Measurements from ENCODE around the gene WDR64. TPM values are rescaled to one million over a fixed set of nuclear protein-coding genes. Genes with fewer than 3 reads are reported as not detected.

WDR64 gene
- total RNA-seq, 1 experiment from 2014 or later: not detected

DNA sequence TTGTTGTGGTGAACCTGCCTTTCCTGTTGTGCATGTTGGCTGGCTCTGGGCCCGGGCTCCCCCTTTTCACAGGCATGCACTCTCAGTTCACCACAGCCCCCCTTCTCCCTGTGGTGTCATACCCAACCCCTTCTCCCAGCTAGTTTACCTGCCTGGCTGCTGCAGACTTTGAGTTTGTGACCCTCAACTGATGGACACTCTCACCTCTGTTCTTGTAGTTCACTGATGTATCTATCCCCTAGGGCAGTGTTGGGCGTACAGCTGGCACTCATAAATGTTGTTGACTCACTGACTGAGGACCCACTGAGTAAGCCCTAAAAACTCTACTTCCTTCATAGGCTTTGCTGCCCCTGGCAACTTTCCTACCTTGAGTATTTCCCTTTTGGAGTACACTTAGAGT, 54.9 kb downstream of the WDR64 start:
- Histone ChIP-seq H2AFZ (no peak overlapping the region), H3K4me3 (peak overlapping the region; percentile 1; the same call in 1 of the 2 replicates), H3K4me2 (peak overlapping the region; percentile 76), H4K20me1 (ENCODE audit: insufficient read depth) (no peaks in the 10 kb centered on the region), H3K36me3 (ENCODE audit: low read depth) (no peaks in the 10 kb centered on the region; the same call in 1 of the 2 replicates), H3K9me3 (ENCODE audit: insufficient read depth, low read depth) (peaks cover 9% of the 10 kb centered on the region), H3K4me1 (replicated peaks; ENCODE audit: insufficient read depth) (peaks cover 58% of the 10 kb centered on the region), H3F3A (ENCODE audit: insufficient read depth, low read depth) (peaks cover 41% of the 10 kb centered on the region), H3K9me2 (ENCODE audit: insufficient read depth) (no peaks in the 10 kb centered on the region), H3K27ac (peak overlapping the region; percentile 77), H3K27me3 (ENCODE audit: insufficient read depth, low read depth) (no peaks in the 10 kb centered on the region), H3K79me2 (ENCODE audit: low read depth) (no peaks in the 10 kb centered on the region)
- ChIA-PET CTCF (no interaction called here), POLR2A (ENCODE audit: unreplicated experiment) (interaction anchor here (0.6 kb wide), 2 partner anchors 87 to 93 kb away, joined by 3 to 4 read pairs; no protein-coding TSS in a partner anchor)
- intact Hi-C loops (cut with micrococcal nuclease; ENCODE audit: unreplicated experiment): loop anchor here (1.0 to 10.0 kb wide), 6 partner anchors 43 to 922 kb away; partner anchors contain the start of genes CHML, KMO, MAP1LC3C and OPN3
- BruUV-seq (replicated peaks): no TSS peak
- no peak for TF ChIP-seq EZH2 (IDR thresholded peaks at IDR 0.05; ENCODE audit: low read depth)
- TF ChIP-seq, protein P1, sequence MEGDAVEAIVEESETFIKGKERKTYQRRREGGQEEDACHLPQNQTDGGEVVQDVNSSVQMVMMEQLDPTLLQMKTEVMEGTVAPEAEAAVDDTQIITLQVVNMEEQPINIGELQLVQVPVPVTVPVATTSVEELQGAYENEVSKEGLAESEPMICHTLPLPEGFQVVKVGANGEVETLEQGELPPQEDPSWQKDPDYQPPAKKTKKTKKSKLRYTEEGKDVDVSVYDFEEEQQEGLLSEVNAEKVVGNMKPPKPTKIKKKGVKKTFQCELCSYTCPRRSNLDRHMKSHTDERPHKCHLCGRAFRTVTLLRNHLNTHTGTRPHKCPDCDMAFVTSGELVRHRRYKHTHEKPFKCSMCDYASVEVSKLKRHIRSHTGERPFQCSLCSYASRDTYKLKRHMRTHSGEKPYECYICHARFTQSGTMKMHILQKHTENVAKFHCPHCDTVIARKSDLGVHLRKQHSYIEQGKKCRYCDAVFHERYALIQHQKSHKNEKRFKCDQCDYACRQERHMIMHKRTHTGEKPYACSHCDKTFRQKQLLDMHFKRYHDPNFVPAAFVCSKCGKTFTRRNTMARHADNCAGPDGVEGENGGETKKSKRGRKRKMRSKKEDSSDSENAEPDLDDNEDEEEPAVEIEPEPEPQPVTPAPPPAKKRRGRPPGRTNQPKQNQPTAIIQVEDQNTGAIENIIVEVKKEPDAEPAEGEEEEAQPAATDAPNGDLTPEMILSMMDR (conservative IDR thresholded peaks at IDR 0.05): no peak
- DNase-seq: peak; percentile 87 to 99

DNA sequence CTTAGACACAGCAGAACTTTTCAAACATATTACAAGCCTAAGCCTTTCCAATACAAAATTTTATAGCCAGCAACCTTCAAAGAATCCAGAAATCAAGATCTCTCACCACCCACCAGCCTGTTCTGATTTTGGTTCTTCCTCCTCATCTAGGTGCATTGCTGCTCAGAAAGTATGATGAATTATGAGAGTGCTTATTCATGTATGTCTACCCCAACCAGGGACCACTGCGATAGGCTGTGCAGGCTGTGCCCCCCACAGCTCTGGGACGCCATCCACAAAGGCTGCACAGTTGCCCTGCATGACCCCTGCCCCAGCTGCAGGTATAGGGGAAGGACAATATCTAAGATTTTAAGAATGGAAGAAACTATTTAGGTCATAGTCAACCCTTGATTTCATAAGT, 55.4 kb downstream of the WDR64 start:
- no peak overlapping the region for H2AFZ ChIP-seq
- no peaks in the 10 kb centered on the region for H3K79me2 ChIP-seq (ENCODE audit: low read depth)
- ChIA-PET POLR2A (ENCODE audit: unreplicated experiment) (interaction anchor here (0.6 kb wide), 1 partner anchor 67 kb away, joined by 9 read pairs; the partner anchor contains the start of genes CHML and OPN3), CTCF (no interaction called here)
- H3K27ac ChIP-seq: peak overlapping the region; percentile 77
- no peak for TF ChIP-seq EZH2 (IDR thresholded peaks at IDR 0.05; ENCODE audit: low read depth)
- TF ChIP-seq, protein P1 (conservative IDR thresholded peaks at IDR 0.05): no peak
- no peak for DNase-seq
- BruUV-seq (replicated peaks): no TSS peak
- intact Hi-C loops (cut with micrococcal nuclease; ENCODE audit: unreplicated experiment): loop anchor here (1.0 to 10.0 kb wide), 6 partner anchors 43 to 923 kb away; partner anchors contain the start of genes CHML, KMO, MAP1LC3C and OPN3
- peaks cover 54% of the 10 kb centered on the region for H3K4me1 ChIP-seq (replicated peaks; ENCODE audit: insufficient read depth)
- H3K9me3 ChIP-seq (ENCODE audit: insufficient read depth, low read depth): peaks cover 5% of the 10 kb centered on the region
- no peaks in the 10 kb centered on the region for H3K9me2 ChIP-seq (ENCODE audit: insufficient read depth)
- H3K36me3 ChIP-seq (ENCODE audit: low read depth): no peaks in the 10 kb centered on the region; the same call in 1 of the 2 replicates
- H3K4me2 ChIP-seq: peak overlapping the region; percentile 76
- H4K20me1 ChIP-seq (ENCODE audit: insufficient read depth): no peaks in the 10 kb centered on the region
- H3K4me3 ChIP-seq: peak overlapping the region; percentile 1; the same call in 1 of the 2 replicates
- peaks cover 36% of the 10 kb centered on the region for H3F3A ChIP-seq (ENCODE audit: insufficient read depth, low read depth)
- no peaks in the 10 kb centered on the region for H3K27me3 ChIP-seq (ENCODE audit: insufficient read depth, low read depth)

DNA sequence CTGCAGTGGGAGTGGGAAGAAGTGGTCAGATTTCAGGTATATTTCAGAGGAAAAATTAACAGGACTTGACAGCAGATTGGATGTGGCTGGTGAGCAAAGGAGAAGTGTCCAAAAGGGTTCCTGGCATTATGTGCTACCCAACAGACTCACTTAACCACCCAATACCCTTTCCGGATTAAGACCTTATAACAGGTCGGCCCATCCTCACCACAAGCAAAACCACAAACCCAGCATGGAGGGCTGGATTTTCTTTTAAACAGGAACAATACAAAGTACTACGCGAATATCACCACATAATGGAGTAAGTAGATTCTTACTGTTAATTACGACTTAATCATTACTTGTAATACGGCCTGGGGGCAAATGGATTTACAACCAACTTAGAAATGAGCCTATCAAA, 59.2 kb downstream of the WDR64 start:
- CTCF ChIA-PET: no interaction called here
- Histone ChIP-seq H3K4me2 (no peak overlapping the region), H3K27me3 (ENCODE audit: insufficient read depth, low read depth) (no peaks in the 10 kb centered on the region), H3K36me3 (ENCODE audit: low read depth) (no peaks in the 10 kb centered on the region), H3K9me2 (ENCODE audit: insufficient read depth) (no peaks in the 10 kb centered on the region), H3K4me1 (replicated peaks; ENCODE audit: insufficient read depth) (peaks cover 32% of the 10 kb centered on the region), H3K79me2 (ENCODE audit: low read depth) (no peaks in the 10 kb centered on the region), H3K27ac (no peak overlapping the region), H3K9me3 (ENCODE audit: insufficient read depth, low read depth) (no peaks in the 10 kb centered on the region), H3F3A (ENCODE audit: insufficient read depth, low read depth) (peaks cover 21% of the 10 kb centered on the region), H4K20me1 (ENCODE audit: insufficient read depth) (no peaks in the 10 kb centered on the region), H3K4me3 (no peak overlapping the region), H2AFZ (no peak overlapping the region)
- intact Hi-C loops (cut with micrococcal nuclease; ENCODE audit: unreplicated experiment): no loop called here
- BruUV-seq (replicated peaks): no TSS peak
- DNase-seq: no peak
- TF ChIP-seq, protein P1 (conservative IDR thresholded peaks at IDR 0.05): no peak
- TF ChIP-seq EZH2 (IDR thresholded peaks at IDR 0.05; ENCODE audit: low read depth): no peak
- POLR2A ChIA-PET (ENCODE audit: unreplicated experiment): no interaction called here
